Activated T-cell treated with anti-CD3 and anti-CD28 coated beads for 48 hours (primary cell): ENCODE measurements around the gene GGTLC1.
"Not testable (repeated sequence)": the region's sequence is repeated elsewhere in the genome, so short reads cannot be mapped to it uniquely, and the experiment has no call there.

Experiments
- DNase-seq: peaks from one replicate; pipeline ENCODE4 v3.0.0-alpha.2; 2020; ENCODE audit warnings: low read depth

The GGTLC1 gene

DNA sequence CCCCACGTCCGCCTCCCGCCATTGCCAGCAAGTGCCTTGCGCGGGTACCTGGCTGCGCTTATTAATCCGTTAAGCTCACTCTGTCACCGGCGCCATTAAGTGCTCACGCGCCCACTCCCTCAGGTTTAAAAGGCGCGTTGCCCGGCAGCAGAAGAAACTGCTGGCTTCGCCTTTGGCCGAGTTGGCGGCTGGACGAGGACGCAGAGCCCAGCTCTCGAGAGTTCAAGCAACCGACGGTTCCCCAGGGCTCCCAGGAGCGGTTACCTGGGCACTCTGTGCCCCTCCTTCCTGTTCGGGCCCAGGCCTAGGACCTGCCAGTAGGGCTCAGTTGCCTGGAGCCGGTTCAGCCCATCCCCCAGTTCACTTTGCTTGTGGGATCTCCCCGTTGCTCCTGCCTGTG, at the start of gene GGTLC1:
TSS of gene GGTLC1 (minus strand) at position 219 of the 400 bp plus-strand sequence. CDS start 2,168 bp downstream, outside the sequence.
- no peak for DNase-seq

GRCh38 chr20:24034820-24035219, 46.2 kb upstream of the GGTLC1 start:
- no peak for DNase-seq

DNA sequence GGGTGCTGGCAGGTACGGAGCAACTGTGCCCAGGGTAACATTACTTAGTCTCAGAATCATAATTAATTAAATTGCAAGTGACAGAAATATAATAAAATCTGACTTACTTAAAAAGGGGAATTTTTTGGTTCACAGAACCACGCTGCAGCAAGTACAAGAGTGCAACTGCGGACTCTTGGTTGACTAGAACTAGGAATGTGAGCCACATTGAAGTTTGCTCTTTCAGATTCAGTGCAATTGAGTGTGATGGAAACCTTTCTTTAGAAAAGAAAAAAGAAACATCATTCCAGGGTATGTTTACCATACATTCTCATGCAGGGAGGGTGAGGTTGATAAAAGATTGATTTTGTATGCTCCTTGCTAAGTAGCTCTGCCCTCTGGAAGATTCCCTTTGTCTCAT, 45.0 kb upstream of the GGTLC1 start:
- no peak for DNase-seq

DNA sequence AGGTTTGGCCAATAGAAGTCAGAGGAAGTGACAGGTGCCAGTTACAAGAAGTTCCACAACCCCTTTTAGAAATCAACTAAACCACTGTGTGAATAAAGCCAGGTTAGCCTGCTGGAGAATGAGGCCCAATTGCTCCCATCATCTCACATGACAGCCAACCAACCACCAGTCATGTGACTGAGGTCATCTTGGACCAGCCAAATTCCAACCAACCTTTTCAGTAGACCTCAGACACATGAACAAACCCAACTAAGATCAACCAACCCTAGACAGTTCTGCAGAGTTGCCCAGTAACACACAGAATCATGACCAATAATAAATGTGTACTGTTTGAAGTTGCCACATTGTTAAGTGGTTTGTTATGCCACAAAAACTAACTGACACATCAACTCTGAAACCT, 44.6 kb upstream of the GGTLC1 start:
- no peak for DNase-seq

GRCh38 chr20:24032400-24032898, 43.9 kb upstream of the GGTLC1 start:
- no peak for DNase-seq

GRCh38 chr20:24027229-24027628, 38.6 kb upstream of the GGTLC1 start:
- peak; percentile 63 for DNase-seq

DNA sequence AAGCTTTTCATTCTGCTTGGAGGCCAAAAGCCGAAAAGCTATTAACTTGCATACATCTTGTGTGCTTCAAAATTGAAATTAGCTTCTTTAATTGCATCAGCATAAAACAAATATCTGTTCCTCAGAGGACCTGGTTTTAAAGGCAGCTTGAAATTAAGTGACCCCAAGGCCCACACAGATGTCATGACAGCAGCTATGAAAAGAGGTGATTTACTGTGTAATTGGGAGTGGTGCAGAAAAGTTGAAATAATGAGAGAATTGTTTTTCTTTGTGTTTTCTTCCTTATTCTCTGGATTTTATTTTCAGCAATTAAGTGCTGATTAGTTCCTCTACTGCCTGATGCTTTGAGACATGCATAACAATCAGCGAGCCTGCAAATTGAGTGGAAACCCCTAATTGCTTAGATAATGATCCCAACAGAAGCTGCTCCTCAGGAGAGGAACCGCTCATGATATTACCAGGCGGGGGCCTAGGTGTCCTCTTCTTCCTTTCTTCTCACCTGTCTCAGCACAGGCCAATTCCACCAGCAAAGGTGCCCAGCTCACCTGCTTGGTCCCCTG, 34.1 kb upstream of the GGTLC1 start:
- DNase-seq: no peak

GRCh38 chr20:24018796-24019195, 30.2 kb upstream of the GGTLC1 start:
- DNase-seq: no peak

DNA sequence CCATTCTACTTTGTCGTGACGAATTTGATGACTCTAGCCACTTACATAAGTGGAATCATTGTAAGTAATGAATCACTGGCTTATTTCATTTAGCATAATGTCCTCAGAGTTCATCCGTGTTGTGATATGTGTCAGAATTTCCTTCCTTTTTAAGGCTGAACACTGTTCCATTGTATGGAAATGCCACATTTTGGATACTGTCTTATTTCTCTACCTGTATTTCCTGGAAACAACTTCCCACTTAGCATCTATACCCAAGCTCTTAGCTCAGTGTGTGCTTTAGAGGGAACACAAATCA, 28.8 kb upstream of the GGTLC1 start:
- no peak for DNase-seq

DNA sequence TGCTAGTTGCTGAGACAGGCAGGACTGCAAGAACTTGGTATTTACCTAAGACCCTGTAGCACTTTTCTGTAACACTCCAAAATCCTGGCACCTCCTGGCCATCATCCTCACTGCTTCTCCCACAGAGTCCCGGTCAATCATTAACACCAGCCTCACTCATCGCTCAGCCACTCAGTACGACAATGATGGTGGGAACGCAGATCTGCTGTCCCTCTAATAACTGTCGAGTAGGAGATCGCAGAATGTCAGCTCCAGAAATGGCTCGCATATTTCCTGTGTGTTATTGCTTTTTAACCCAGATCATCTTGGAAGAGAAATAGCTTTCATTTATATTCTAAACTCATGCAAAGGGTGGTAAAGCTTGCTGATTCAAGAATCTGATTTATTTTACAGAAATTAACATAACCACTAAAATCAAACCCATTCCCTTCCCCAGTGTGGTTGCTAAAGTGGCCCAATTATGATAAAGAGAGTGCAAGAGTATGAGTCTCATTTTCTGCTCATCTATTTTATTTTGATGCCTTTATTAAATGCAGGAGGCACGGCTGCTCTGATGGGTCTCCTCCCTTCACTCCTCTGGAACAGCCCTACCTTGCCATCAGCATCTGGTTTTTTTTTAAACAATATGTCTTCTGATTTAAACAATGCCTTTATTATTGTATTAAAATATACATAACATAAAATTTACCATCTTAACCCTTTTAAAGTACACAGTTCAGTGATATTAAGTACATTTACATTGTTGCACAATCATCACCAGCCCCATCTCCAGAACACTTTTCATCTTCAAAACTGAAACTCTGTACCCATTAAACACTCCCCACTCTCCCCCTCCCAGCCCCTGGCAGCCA, 28.3 kb upstream of the GGTLC1 start:
- no peak for DNase-seq

DNA sequence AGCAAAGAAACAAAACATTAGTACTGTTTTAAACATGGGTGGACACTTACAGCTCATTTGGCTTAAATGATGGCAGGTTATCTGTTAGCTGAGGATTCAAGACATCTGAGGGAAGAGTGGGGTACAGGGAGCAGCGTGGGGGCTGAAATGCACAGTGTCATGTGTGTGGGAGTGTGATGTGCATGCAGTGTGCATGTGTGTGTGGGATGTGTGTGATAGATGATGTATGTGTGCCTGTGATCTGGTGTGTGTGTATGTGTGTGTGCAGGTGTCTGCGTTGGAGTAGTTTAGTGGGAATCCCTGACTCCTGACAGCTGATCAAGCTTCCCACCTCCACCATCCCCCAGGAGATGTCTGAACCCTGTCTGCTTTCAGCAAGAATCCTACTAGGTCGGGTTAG, 25.4 kb upstream of the GGTLC1 start:
- DNase-seq: no peak

- no peak for DNase-seq
Observed at GRCh38 chr20:24011282-24011681, 22.7 kb upstream of the GGTLC1 start.

GRCh38 chr20:24007758-24008157, 19.2 kb upstream of the GGTLC1 start:
- no peak for DNase-seq

DNA sequence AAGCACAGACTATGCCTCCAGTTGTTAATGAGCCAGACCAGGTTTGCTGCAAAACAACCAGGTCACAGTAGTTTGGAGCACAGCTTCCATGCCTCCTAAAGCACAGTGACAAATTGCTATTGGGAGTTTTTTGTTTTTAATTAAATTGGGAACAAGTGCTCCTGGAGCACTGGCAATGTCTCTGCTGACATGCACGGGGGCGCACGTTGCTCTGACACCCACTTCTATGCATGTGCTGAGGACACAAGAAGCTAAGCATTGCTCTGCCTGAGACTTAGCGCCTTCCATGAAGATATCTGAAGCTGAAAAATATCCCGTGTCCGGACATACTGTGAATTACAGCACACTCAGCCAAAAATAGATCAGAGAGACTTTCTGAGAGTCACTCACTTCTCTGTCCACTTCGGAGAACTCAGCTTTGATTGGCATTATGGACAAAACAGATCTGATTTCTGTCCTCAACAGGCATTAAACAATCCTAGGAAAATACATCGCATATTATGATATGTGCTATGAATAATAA, 18.6 kb upstream of the GGTLC1 start:
- no peak for DNase-seq

GRCh38 chr20:24006626-24007025, 18.0 kb upstream of the GGTLC1 start:
- DNase-seq: no peak

- DNase-seq: no peak
Observed at GRCh38 chr20:24004471-24004870, 15.9 kb upstream of the GGTLC1 start.

GRCh38 chr20:24002896-24003295, 14.3 kb upstream of the GGTLC1 start:
- no peak for DNase-seq

DNA sequence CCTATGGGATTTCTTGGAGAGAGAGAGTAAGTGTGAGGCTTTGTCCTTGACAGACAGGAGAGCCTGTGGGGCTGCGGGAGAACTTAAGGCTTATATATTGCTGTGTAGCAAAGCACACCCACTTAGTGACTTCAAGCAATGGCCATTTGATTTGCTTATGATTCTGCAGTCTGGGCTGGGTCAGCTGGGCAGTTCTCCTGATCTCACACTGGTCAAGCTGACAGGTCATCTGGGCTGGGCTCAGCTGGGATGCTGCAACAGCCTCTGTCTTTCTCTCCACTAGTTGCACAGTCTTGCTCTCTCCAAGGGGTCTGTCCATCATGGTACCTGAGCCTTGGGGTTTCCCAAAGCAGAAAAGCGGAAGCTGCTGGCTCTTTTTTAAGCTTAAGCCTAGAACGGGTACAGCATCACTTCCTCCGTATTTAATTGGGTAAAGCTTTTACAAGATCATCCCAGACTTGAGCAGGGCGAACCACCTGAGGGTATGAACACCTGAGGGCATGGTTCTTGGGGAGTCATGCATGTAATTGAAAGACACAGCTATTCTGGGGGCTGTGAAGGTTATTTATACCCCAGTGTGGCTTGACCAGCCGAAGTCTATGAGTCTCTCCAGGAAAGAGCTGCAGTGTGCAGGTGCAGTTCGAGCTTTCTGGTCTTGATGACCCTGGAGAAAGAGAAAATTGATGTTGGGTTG, 13.3 kb upstream of the GGTLC1 start:
- no peak for DNase-seq

- no peak for DNase-seq
Observed at GRCh38 chr20:23998844-23999243, 10.3 kb upstream of the GGTLC1 start.

- DNase-seq: no peak
Observed at GRCh38 chr20:23998392-23998791, 9.8 kb upstream of the GGTLC1 start.

DNA sequence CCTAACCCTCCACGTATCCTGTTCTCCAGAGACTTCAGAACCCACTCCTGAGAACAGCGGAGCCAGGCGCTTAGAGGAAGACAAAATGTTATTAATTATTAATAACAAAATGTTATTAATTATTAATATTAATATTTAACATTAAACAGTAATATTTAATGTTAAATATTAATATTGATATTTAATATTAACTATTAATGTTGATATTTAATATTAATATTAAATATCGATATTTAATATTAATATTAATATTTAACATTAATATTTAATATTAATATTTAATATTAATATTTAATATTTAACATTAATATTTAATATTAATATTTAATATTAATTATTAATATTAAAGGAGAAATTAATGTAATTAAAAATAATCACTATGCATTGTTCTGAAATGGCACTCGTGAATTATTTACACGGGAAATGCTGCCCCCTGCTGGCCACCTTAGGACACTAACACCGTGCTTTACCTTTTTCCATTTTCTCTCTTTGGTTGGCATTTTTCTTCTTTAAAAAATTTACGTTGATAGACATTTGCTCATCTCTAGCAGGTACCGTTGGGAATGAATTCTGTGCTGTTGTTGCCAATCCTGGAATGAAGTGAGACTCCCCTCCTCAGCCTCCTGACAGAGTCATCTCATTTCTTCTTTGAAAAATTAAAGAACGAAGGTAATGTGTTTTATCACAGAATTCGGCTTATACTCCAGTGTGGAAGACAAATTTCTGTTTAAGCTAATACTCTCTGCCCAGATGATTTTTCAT, 7.5 kb upstream of the GGTLC1 start:
- DNase-seq: peak; percentile 37

GRCh38 chr20:23995291-23995690, 6.7 kb upstream of the GGTLC1 start:
- not testable (repeated sequence) for DNase-seq
